Stimulated activated CD8-positive, alpha-beta memory T cell treated with anti-CD3 and anti-CD28 coated beads, Interleukin-7, amount 100 ng/mL, for 24 hours (primary cell): Measurements from ENCODE around the gene BLACAT1.
"Not testable (repeated sequence)": the region's sequence is repeated elsewhere in the genome, so short reads cannot be mapped to it uniquely, and the experiment has no call there.

Source experiments
- DNase-seq: peaks from one replicate; pipeline ENCODE4 v3.0.0-alpha.2; 2020; ENCODE audit warnings: low read depth

The BLACAT1 gene

GRCh38 chr1:205410581-205411298, 45.1 kb downstream of the BLACAT1 start:
- no peak for DNase-seq

GRCh38 chr1:205407970-205408369, 47.9 kb downstream of the BLACAT1 start:
- DNase-seq = no peak

- DNase-seq = not testable (repeated sequence)
Observed at GRCh38 chr1:205406252-205406651, 49.6 kb downstream of the BLACAT1 start.
